HepG2 (cell line): ENCODE measurements around the gene GLIS1.

Experiments used
- FOSL1 ChIP-seq: sonication (generic); formaldehyde crosslinking; IDR thresholded peaks from 2 replicates; pipeline ENCODE4 v1.9.0; 2021; ENCODE audit warnings: missing genetic modification reagents, borderline replicate concordance
- HIVEP1 ChIP-seq: sonication (generic); formaldehyde crosslinking; IDR thresholded peaks from 2 replicates; pipeline ENCODE4 v1.4.0; 2020; ENCODE audit warnings: mild to moderate bottlenecking, missing genetic modification reagents
- KDM5A ChIP-seq: fragments of 200-600 bp; sonication (generic); IDR thresholded peaks from 2 replicates; pipeline ENCODE4 v1.7.0; 2018; ENCODE audit warnings: antibody characterized with exemption, mild to moderate bottlenecking, low read length, borderline replicate concordance
- MXD4 ChIP-seq: IDR thresholded peaks from 2 replicates; pipeline ENCODE4 v1.6.1; 2016; ENCODE audit warnings: mild to moderate bottlenecking, missing biosample characterization, missing genetic modification reagents
- NR2F6 ChIP-seq, 2 experiments: IDR thresholded peaks; 2 replicates each; pipeline ENCODE4 v1.6.1; 2016; ENCODE audit warnings: antibody characterized with exemption in 1 of 2, mild to moderate bottlenecking in 1 of 2
- POLR2A ChIP-seq, 2 experiments: IDR thresholded peaks; 2 replicates each; pipeline ENCODE4 v1.6.1; 2011; ENCODE audit warnings: low read depth in 2 of 2, low read length in 2 of 2, mild to moderate bottlenecking in 1 of 2, moderate library complexity in 1 of 2; ENCODE audit not compliant: insufficient read depth in 1 of 2
- POLR2AphosphoS2 ChIP-seq: IDR thresholded peaks from 2 replicates; pipeline ENCODE4 v1.6.1; 2011; ENCODE audit warnings: low read depth, low read length, improper control_type of control experiment
- TARDBP ChIP-seq: sonication (generic); formaldehyde crosslinking; IDR thresholded peaks from 2 replicates; pipeline ENCODE4 v1.8.0; 2022; ENCODE audit warnings: mild to moderate bottlenecking, missing genetic modification reagents
- TF ChIP-seq, protein P1 (sequence below): sonication (generic); formaldehyde crosslinking; IDR thresholded peaks from 2 replicates; pipeline ENCODE4 v1.5.0; 2020; ENCODE audit warnings: mild to moderate bottlenecking, missing genetic modification reagents, moderate library complexity

DNA sequence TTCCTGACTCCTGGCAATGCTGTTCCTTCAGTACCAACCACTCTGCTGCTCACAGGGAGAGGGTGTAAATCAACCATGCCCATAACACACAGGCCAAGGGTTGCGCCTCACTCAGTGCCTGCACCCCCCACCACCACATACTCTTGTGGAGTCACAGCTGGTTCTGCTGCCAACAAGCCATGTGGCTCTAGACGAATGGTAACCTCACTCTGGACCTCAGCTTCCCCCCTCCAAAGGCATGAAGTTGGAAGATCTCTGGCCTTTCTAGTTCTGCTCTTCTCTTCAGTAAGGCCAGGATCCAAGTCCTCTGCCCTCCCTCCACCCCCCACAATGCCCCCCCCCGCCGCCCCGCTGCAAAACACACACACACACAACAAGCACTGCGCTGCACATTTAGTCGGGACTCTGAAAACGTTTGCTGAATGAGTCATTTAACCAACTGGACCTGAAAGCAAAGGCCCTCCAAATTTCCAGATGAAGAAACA lies 1.7 kb upstream of the GLIS1 start:
- TF ChIP-seq TARDBP (CRISPR knock-in tag) (no peak), POLR2AphosphoS2 (no peak), HIVEP1 (CRISPR knock-in tag) (no peak), FOSL1 (no peak), MXD4 (CRISPR knock-in tag) (no peak), KDM5A (no peak), POLR2A (IDR thresholded peaks at IDR 0.05; ENCODE audit: insufficient read depth in 1 of 2, low read depth in 2 of 2, low read length in 2 of 2) (no peak), NR2F6 (IDR thresholded peaks at IDR 0.05) (no peak), NR2F6 (CRISPR knock-in tag; IDR thresholded peaks at IDR 0.05) (no peak)
- TF ChIP-seq, protein P1, sequence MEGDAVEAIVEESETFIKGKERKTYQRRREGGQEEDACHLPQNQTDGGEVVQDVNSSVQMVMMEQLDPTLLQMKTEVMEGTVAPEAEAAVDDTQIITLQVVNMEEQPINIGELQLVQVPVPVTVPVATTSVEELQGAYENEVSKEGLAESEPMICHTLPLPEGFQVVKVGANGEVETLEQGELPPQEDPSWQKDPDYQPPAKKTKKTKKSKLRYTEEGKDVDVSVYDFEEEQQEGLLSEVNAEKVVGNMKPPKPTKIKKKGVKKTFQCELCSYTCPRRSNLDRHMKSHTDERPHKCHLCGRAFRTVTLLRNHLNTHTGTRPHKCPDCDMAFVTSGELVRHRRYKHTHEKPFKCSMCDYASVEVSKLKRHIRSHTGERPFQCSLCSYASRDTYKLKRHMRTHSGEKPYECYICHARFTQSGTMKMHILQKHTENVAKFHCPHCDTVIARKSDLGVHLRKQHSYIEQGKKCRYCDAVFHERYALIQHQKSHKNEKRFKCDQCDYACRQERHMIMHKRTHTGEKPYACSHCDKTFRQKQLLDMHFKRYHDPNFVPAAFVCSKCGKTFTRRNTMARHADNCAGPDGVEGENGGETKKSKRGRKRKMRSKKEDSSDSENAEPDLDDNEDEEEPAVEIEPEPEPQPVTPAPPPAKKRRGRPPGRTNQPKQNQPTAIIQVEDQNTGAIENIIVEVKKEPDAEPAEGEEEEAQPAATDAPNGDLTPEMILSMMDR (CRISPR knock-in tag), result no peak
